ENCODE measurements around the gene CTSZ.
"Not testable (repeated sequence)": the region's sequence is repeated elsewhere in the genome, so short reads cannot be mapped to it uniquely, and the experiment has no call there.

- TF ChIP-seq CTCF (IDR thresholded peaks at IDR 0.05; ENCODE audit: low read depth, low read length); EZH2phosphoT487 (IDR thresholded peaks at IDR 0.05; ENCODE audit: low read depth): not testable (repeated sequence)
Measured at GRCh38 chr20:58963922-58964321, 43.1 kb downstream of the CTSZ start.

Measured in OCI-LY3 (cell line).